ENCODE measurements around the gene PHF19. TPM values are rescaled to one million over a fixed set of nuclear protein-coding genes. Genes with fewer than 3 reads are reported as not detected.

The PHF19 gene
- total and polyA plus RNA-seq, 2 experiments from 2014 or later: 16.8 to 31.0 TPM

DNA sequence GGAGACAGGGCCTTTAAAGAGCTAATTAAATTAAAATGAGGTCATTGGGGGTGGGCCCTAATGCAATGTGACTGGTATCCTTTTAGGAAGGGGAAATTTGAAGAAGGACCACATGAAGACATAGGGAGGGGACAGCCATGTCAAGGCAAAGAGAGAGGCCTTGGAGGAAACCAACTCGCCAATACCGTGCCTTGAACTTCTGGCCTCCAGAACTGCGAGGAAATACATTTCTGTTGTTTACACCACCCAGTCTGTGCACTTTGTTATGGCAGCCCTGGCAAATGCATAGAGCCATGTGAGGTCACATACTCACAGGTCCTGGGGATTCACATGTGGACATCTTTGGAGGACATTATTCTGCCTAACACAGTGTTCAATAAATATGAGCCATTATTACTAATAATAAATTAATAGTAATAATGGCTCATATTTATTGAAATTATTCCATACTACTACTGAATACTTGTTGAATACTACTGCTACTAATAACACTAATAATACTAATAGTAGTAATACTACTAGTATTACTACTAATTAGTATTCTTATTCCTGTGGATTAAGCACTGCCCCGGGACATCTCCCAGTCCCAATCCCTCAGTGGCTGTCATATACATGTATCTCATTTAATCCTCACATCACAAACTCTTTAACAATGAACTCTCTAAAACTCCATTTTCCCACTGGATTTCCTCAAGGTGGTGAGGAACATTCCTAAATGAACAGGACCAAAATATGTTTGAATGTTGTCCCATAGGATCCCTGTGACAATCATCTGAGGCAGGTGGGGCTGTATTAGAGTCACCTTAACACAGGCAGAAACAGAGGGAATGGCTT, 41.2 kb upstream of the PHF19 start:
- H3K4me3 ChIP-seq: no peak overlapping the region
- no peaks in the 10 kb centered on the region for H3K36me3 ChIP-seq (ENCODE audit: insufficient read depth)
- no peak overlapping the region for H3K27ac ChIP-seq (ENCODE audit: low read depth)
- H2AFZ ChIP-seq: no peak overlapping the region
- no peak for TF ChIP-seq STAT1 (IDR thresholded peaks at IDR 0.05; ENCODE audit: unreplicated experiment)
- TF ChIP-seq CTCF (conservative IDR thresholded peaks at IDR 0.05; ENCODE audit: low read depth in 2 of 2): no peak
- TF ChIP-seq NANOG (IDR thresholded peaks at IDR 0.05; ENCODE audit: borderline replicate concordance): no peak
- TF ChIP-seq, protein P1, sequence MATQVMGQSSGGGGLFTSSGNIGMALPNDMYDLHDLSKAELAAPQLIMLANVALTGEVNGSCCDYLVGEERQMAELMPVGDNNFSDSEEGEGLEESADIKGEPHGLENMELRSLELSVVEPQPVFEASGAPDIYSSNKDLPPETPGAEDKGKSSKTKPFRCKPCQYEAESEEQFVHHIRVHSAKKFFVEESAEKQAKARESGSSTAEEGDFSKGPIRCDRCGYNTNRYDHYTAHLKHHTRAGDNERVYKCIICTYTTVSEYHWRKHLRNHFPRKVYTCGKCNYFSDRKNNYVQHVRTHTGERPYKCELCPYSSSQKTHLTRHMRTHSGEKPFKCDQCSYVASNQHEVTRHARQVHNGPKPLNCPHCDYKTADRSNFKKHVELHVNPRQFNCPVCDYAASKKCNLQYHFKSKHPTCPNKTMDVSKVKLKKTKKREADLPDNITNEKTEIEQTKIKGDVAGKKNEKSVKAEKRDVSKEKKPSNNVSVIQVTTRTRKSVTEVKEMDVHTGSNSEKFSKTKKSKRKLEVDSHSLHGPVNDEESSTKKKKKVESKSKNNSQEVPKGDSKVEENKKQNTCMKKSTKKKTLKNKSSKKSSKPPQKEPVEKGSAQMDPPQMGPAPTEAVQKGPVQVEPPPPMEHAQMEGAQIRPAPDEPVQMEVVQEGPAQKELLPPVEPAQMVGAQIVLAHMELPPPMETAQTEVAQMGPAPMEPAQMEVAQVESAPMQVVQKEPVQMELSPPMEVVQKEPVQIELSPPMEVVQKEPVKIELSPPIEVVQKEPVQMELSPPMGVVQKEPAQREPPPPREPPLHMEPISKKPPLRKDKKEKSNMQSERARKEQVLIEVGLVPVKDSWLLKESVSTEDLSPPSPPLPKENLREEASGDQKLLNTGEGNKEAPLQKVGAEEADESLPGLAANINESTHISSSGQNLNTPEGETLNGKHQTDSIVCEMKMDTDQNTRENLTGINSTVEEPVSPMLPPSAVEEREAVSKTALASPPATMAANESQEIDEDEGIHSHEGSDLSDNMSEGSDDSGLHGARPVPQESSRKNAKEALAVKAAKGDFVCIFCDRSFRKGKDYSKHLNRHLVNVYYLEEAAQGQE (IDR thresholded peaks at IDR 0.05; ENCODE audit: unreplicated experiment): no peak
- TF ChIP-seq JUNB (IDR thresholded peaks at IDR 0.05; ENCODE audit: unreplicated experiment): no peak
- TF ChIP-seq, protein P2, sequence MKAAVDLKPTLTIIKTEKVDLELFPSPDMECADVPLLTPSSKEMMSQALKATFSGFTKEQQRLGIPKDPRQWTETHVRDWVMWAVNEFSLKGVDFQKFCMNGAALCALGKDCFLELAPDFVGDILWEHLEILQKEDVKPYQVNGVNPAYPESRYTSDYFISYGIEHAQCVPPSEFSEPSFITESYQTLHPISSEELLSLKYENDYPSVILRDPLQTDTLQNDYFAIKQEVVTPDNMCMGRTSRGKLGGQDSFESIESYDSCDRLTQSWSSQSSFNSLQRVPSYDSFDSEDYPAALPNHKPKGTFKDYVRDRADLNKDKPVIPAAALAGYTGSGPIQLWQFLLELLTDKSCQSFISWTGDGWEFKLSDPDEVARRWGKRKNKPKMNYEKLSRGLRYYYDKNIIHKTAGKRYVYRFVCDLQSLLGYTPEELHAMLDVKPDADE (IDR thresholded peaks at IDR 0.05): no peak
- no peak for TF ChIP-seq CREB1 (CRISPR knock-in tag; IDR thresholded peaks at IDR 0.05; ENCODE audit: low read depth)
- TF ChIP-seq EZH2 (IDR thresholded peaks at IDR 0.05; ENCODE audit: low read depth, unreplicated experiment): no peak
- no peak for TF ChIP-seq EZH2phosphoT487 (IDR thresholded peaks at IDR 0.05; ENCODE audit: unreplicated experiment)
- TF ChIP-seq POLR2AphosphoS5 (IDR thresholded peaks at IDR 0.05; ENCODE audit: low read depth): no peak
- TF ChIP-seq, protein P3, sequence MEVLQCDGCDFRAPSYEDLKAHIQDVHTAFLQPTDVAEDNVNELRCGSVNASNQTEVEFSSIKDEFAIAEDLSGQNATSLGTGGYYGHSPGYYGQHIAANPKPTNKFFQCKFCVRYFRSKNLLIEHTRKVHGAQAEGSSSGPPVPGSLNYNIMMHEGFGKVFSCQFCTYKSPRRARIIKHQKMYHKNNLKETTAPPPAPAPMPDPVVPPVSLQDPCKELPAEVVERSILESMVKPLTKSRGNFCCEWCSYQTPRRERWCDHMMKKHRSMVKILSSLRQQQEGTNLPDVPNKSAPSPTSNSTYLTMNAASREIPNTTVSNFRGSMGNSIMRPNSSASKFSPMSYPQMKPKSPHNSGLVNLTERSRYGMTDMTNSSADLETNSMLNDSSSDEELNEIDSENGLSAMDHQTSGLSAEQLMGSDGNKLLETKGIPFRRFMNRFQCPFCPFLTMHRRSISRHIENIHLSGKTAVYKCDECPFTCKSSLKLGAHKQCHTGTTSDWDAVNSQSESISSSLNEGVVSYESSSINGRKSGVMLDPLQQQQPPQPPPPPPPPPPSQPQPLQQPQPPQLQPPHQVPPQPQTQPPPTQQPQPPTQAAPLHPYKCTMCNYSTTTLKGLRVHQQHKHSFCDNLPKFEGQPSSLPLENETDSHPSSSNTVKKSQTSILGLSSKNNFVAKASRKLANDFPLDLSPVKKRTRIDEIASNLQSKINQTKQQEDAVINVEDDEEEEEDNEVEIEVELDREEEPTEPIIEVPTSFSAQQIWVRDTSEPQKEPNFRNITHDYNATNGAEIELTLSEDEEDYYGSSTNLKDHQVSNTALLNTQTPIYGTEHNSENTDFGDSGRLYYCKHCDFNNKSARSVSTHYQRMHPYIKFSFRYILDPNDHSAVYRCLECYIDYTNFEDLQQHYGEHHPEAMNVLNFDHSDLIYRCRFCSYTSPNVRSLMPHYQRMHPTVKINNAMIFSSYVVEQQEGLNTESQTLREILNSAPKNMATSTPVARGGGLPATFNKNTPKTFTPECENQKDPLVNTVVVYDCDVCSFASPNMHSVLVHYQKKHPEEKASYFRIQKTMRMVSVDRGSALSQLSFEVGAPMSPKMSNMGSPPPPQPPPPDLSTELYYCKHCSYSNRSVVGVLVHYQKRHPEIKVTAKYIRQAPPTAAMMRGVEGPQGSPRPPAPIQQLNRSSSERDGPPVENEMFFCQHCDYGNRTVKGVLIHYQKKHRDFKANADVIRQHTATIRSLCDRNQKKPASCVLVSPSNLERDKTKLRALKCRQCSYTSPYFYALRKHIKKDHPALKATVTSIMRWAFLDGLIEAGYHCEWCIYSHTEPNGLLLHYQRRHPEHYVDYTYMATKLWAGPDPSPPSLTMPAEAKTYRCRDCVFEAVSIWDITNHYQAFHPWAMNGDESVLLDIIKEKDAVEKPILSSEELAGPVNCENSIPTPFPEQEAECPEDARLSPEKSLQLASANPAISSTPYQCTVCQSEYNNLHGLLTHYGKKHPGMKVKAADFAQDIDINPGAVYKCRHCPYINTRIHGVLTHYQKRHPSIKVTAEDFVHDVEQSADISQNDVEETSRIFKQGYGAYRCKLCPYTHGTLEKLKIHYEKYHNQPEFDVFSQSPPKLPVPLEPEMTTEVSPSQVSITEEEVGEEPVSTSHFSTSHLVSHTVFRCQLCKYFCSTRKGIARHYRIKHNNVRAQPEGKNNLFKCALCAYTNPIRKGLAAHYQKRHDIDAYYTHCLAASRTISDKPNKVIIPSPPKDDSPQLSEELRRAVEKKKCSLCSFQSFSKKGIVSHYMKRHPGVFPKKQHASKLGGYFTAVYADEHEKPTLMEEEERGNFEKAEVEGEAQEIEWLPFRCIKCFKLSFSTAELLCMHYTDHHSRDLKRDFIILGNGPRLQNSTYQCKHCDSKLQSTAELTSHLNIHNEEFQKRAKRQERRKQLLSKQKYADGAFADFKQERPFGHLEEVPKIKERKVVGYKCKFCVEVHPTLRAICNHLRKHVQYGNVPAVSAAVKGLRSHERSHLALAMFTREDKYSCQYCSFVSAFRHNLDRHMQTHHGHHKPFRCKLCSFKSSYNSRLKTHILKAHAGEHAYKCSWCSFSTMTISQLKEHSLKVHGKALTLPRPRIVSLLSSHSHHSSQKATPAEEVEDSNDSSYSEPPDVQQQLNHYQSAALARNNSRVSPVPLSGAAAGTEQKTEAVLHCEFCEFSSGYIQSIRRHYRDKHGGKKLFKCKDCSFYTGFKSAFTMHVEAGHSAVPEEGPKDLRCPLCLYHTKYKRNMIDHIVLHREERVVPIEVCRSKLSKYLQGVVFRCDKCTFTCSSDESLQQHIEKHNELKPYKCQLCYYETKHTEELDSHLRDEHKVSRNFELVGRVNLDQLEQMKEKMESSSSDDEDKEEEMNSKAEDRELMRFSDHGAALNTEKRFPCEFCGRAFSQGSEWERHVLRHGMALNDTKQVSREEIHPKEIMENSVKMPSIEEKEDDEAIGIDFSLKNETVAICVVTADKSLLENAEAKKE (CRISPR knock-in tag; IDR thresholded peaks at IDR 0.05): no peak
- TF ChIP-seq ZNF331 (CRISPR knock-in tag; IDR thresholded peaks at IDR 0.05; ENCODE audit: low read depth): no peak
- TF ChIP-seq ZNF114 (CRISPR knock-in tag; IDR thresholded peaks at IDR 0.05): no peak
- H3K4me2 ChIP-seq: no peak overlapping the region
- H4K20me1 ChIP-seq (replicated peaks; ENCODE audit: insufficient read depth): no peaks in the 10 kb centered on the region
- no peaks in the 10 kb centered on the region for H3F3A ChIP-seq (replicated peaks; ENCODE audit: low read depth)
- no peak for ATAC-seq
- H3K27me3 ChIP-seq (ENCODE audit: insufficient read depth): no peaks in the 10 kb centered on the region
- no peaks in the 10 kb centered on the region for H3K79me2 ChIP-seq (replicated peaks; ENCODE audit: insufficient read depth)
- Mint-ChIP-seq H3K27ac (no peak overlapping the region), H3K27me3 (ENCODE audit: insufficient read depth, low read depth, poor library complexity) (peaks cover 10% of the 10 kb centered on the region), H3K36me3 (ENCODE audit: low read depth) (0 out of 3 replicates have a peak, but pooled peaks cover 4% of the 10 kb centered on the region), H3K4me3 (no peak overlapping the region), H3K4me1 (peaks cover 45% of the 10 kb centered on the region), H3K9me3 (0 out of 3 replicates have a peak, but pooled peaks cover 4% of the 10 kb centered on the region)
- H3K4me1 ChIP-seq (ENCODE audit: insufficient read depth): peaks cover 29% of the 10 kb centered on the region
- H3K9me2 ChIP-seq (ENCODE audit: insufficient read depth): no peaks in the 10 kb centered on the region
- no peak for DNase-seq (ENCODE audit: low spot score)

All from GM23338 (cell line).